ENCODE measurements around the gene SOX13.

SOX13 gene

DNA sequence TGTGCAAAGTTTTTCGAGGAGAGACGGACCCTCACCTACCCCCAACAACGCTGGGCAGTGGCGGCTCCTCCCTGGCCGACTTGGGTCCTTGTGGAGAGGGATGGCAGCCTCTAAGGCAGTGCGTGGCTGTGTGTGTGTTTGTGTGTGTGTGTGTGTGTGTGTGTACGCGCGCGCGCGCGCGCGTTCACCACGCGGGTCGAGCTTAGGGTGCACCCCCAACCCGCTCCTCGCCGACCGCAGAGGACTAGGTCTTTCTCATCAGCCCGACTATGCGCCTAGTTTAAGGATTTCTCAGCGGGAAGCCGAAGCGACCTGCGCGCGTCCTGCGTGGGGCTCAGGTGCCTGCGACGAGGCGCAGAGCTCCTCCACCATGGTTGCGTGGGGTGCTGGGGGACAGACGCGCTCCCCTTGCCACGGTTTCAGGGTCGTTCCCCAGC is 940 bp downstream of the SOX13 start:
- TF ChIP-seq, protein P1, sequence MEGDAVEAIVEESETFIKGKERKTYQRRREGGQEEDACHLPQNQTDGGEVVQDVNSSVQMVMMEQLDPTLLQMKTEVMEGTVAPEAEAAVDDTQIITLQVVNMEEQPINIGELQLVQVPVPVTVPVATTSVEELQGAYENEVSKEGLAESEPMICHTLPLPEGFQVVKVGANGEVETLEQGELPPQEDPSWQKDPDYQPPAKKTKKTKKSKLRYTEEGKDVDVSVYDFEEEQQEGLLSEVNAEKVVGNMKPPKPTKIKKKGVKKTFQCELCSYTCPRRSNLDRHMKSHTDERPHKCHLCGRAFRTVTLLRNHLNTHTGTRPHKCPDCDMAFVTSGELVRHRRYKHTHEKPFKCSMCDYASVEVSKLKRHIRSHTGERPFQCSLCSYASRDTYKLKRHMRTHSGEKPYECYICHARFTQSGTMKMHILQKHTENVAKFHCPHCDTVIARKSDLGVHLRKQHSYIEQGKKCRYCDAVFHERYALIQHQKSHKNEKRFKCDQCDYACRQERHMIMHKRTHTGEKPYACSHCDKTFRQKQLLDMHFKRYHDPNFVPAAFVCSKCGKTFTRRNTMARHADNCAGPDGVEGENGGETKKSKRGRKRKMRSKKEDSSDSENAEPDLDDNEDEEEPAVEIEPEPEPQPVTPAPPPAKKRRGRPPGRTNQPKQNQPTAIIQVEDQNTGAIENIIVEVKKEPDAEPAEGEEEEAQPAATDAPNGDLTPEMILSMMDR (IDR thresholded peaks at IDR 0.05; ENCODE audit: low read depth, low read length, missing control alignments): no peak
- H3K4me3 ChIP-seq (ENCODE audit: low read depth, low read length): no peak overlapping the region
- DNase-seq (ENCODE audit: low read depth): no peak

DNA sequence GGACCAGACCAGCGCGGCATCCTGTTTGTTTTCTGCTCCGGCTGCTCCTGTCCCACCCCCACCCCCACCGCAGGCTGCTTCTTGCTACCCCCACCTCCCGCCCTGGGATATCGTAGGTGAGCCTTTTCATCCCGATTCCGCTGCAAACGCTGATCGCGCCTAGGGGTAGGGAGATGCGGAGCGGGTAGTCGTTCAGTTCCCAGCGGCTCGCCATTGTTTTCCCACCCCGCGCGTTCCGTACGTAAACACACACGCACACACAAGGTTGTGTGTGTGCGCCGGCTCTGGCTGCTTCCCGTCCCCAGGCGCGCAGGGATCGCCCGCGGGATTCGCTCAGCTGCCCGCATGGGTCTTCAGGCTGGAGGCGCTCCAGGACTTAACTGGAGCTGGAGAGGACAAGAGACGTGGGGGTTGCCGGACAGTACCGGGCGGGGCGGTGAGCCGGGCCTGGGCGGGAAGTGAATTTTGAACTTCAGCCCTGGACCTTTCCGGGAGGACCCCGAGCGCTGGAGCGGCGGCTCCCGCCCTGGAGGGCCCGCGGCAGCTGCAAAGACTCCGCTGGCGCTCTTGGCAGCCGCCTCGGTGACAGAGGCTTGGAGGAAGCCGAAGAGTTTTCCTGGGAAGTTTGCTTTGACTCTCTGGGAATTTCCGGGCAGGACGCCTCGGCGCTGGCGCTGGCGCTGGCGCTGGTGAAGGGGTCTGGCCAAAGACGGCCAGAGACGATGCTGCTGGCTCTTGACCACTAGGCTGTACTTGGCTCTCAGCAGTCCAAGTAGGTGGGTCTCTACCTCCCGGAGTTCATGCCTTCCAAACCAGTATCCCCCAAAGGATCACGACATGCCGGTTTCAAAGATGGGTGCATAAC is 1.6 kb downstream of the SOX13 start:
- no peak overlapping the region for H3K4me3 ChIP-seq (ENCODE audit: low read depth, low read length)
- no peak for DNase-seq (ENCODE audit: low read depth)
- TF ChIP-seq, protein P1 (IDR thresholded peaks at IDR 0.05; ENCODE audit: low read depth, low read length, missing control alignments): no peak

DNA sequence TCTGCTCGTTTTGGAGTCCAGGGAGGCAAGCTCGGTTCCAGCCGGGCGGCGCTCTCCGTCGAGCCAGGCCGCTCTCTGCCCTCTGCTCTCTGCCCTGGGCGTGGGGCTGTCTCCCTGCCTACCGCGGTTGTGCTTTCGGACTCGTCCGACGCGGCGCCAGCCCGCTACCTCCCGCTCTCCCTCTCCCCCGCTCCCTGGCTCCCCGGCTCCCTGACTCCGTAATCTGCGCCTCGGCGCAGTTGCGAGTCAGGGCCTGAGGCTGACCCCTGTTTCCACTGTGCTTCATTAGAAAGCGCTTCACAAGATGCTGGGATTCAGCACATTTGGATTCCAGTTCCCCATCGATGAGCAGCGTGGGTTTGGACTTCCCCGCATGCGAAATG is 2.2 kb downstream of the SOX13 start:
- DNase-seq (ENCODE audit: low read depth): no peak
- TF ChIP-seq, protein P1 (IDR thresholded peaks at IDR 0.05; ENCODE audit: low read depth, low read length, missing control alignments): no peak
- no peak overlapping the region for H3K4me3 ChIP-seq (ENCODE audit: low read depth, low read length)

DNA sequence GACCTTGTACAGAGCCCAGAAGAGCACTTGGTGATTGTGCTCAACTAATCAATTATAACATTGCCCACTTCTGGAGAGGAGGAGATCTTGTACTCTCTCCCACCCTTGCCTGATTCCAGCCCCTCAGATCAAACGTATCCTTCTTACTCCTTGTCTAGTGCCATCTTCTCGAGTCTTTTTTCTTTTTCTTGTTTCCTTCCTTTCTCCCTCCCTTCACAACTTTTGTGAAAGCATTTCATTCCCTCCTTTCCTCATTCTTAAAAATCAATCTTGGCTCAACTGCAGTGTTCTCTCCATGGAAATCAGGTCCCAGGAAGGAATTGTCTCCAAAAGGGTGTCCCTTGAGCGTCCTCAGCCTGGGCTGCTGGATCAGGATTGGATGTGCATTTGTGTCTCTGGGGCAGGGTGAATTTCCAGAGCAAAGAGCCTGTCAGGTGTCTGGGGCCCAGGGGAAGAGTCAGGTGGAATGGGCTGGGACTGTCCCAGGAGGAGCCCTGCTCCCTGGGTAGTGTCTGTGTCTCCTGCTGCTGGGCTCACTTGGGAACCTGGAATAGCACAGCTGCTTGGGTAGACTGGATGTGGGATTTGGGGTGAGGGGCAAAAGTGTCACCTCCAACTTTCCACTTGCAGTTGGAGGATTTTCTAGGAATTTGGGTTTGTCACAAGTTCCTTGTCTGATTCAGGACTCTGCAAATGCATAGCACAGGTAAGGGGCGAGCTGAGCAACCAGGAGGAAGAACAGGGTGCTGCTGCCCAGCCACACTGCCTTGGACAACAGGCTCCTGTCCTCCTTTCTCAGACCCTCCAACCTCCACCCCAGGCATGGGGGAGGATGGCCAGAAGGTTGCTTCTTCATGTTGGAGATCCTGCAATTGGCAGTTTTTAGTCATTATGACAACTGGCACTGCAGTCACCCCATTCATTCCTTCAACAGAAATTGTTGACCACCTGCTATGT is 3.3 kb downstream of the SOX13 start:
- H3K4me3 ChIP-seq (ENCODE audit: low read depth, low read length): no peak overlapping the region
- DNase-seq (ENCODE audit: low read depth): no peak
- TF ChIP-seq, protein P1 (IDR thresholded peaks at IDR 0.05; ENCODE audit: low read depth, low read length, missing control alignments): no peak

DNA sequence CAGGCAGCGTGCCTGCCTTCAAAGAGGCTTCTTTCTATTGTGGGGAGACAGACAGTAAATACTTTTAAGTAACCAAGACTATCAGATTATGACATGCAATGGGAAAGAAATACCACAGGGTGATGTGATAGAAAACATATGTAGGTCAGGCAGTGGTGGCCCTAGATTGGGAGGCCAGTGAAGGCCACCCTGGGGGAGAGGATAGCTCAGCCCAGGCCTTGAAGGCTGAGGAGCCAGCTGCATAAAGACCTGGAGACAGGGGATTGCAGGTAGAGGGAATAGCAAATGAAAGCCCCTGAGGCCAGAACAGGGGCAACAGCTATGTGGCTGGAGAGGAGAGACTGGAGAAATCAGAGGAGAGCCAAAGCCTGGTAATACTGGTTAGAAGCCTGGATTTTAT is 4.0 kb downstream of the SOX13 start:
- no peak for DNase-seq (ENCODE audit: low read depth)
- no peak overlapping the region for H3K4me3 ChIP-seq (ENCODE audit: low read depth, low read length)
- TF ChIP-seq, protein P1 (IDR thresholded peaks at IDR 0.05; ENCODE audit: low read depth, low read length, missing control alignments): no peak

DNA sequence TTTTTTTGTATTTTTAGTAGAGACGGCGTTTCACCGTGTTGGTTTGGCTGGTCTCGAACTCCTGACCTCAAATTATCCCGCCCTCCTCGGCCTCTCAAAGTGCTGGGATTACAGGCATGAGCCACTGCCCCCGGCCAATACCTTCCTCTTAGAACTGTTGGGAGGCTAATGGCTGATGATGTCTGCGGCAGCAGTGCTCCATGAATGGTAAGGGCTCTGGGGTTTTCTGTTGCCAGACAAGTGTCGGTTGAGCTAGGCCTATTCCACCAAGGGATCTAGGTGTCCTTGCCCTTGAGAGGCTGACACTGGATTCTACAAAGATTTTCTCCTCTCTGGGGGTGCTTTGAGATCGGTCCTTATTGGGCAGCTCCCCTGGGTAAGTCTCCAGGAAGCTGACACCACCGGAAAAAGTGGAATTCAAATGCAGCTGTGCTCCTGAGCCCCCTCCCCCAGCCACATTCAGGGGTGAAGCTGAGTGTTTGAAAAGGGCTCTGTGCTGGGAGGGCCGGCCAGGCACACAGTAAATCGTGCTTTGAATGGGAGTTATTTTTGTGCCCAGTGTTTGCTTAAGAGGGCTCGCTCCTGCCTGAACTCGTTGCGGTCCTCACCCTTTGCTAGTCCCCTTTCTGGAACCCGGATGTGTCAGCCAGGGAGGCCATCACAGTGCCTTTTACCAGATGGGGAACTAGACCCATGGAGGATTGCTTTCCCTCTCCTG is 5.2 kb downstream of the SOX13 start:
- no peak for DNase-seq (ENCODE audit: low read depth)
- TF ChIP-seq, protein P1 (IDR thresholded peaks at IDR 0.05; ENCODE audit: low read depth, low read length, missing control alignments): no peak
- H3K4me3 ChIP-seq (ENCODE audit: low read depth, low read length): no peak overlapping the region
